Muscle layer of duodenum (tissue), 2 donors: ENCODE data around the gene RPS6KA2.
"Not testable (repeated sequence)": the region's sequence is repeated elsewhere in the genome, so short reads cannot be mapped to it uniquely, and the experiment has no call there.

ENCODE experiments used
- H3K27ac ChIP-seq: one replicate; pipeline ENCODE4 v1.7.0; 2013; ENCODE audit warnings: mild to moderate bottlenecking, low read length
- H3K27me3 ChIP-seq: one replicate; pipeline ENCODE4 v1.7.0; 2013; ENCODE audit warnings: low read depth, mild to moderate bottlenecking, control low read depth, low read length
- H3K36me3 ChIP-seq, 2 donors: one replicate each; pipeline ENCODE4 v1.7.0; 2013; ENCODE audit warnings: low read length in 2 of 2, control low read depth in 1 of 2, mild to moderate bottlenecking in 1 of 2; ENCODE audit not compliant: insufficient read depth in 2 of 2, control insufficient read depth in 1 of 2
- H3K4me1 ChIP-seq, 2 donors: one replicate each; pipeline ENCODE4 v1.7.0; 2013; ENCODE audit warnings: low read length in 2 of 2, mild to moderate bottlenecking in 2 of 2, control low read depth in 1 of 2, moderate library complexity in 1 of 2; ENCODE audit not compliant: insufficient read depth in 2 of 2, control insufficient read depth in 1 of 2
- H3K4me3 ChIP-seq, 2 donors: one replicate each; pipeline ENCODE4 v1.7.0; 2013; ENCODE audit warnings: low read length in 2 of 2, low read depth in 1 of 2, mild to moderate bottlenecking in 1 of 2
- H3K9me3 ChIP-seq, 2 donors: one replicate each; pipeline ENCODE4 v1.7.0; 2013; ENCODE audit warnings: low read length in 2 of 2, control low read depth in 1 of 2, mild to moderate bottlenecking in 1 of 2; ENCODE audit not compliant: control insufficient read depth in 1 of 2
- donor health status: healthy.

The RPS6KA2 gene

GRCh38 chr6:166410426-166410935 is 216.6 kb downstream of the RPS6KA2 start:
- Histone ChIP-seq H3K27ac (no peak overlapping the region), H3K27me3 (no peaks in the 10 kb centered on the region), H3K4me1 (no peaks in the 10 kb centered on the region)

GRCh38 chr6:166408936-166409755 is 217.9 kb downstream of the RPS6KA2 start:
- Histone ChIP-seq H3K27me3 (no peaks in the 10 kb centered on the region), H3K27ac (no peak overlapping the region), H3K4me1 (no peaks in the 10 kb centered on the region), H3K9me3 (no peaks in the 10 kb centered on the region), H3K4me3 (no peak overlapping the region), H3K36me3 (peaks cover 9 to 15% of the 10 kb centered on the region in 2 donors)

More at GRCh38 chr6:166410426-166410935, 216.6 kb downstream of the RPS6KA2 start:
- no peaks in the 10 kb centered on the region for H3K9me3 ChIP-seq
- peaks cover 12 to 15% of the 10 kb centered on the region in 2 donors for H3K36me3 ChIP-seq
- H3K4me3 ChIP-seq: no peak overlapping the region

- H3K27ac ChIP-seq: no peak overlapping the region
- H3K4me3 ChIP-seq: no peak overlapping the region
- H3K36me3 ChIP-seq: no peaks in the 10 kb centered on the region
- H3K9me3 ChIP-seq: no peaks in the 10 kb centered on the region
- H3K27me3 ChIP-seq: peaks cover 5% of the 10 kb centered on the region
- H3K4me1 ChIP-seq: no peaks in the 10 kb centered on the region
Observed at GRCh38 chr6:166406197-166406596, 220.9 kb downstream of the RPS6KA2 start.

DNA sequence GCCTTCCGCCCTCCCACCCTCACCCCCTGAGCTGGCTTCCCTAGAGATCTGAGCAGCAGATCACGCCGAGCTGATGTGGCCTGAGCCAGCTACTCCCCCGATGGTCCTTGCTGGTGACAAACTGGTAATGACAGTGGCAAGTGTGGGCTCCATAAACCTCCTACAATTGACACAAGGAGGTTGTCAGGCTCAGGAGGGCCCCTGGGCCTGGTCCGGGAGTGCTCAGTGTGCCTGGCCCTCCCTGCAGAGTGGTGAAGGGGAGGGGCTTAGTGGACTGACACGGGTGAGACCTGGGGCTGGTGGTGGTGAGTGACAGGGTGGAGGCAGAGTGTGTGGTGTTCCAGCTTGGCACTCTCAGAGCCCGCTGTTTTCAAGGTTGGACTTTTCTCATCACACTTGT is 221.7 kb downstream of the RPS6KA2 start:
- Histone ChIP-seq H3K4me1 (no peaks in the 10 kb centered on the region), H3K27ac (no peak overlapping the region), H3K9me3 (no peaks in the 10 kb centered on the region), H3K27me3 (peaks cover 5% of the 10 kb centered on the region), H3K36me3 (no peaks in the 10 kb centered on the region), H3K4me3 (no peak overlapping the region)

DNA sequence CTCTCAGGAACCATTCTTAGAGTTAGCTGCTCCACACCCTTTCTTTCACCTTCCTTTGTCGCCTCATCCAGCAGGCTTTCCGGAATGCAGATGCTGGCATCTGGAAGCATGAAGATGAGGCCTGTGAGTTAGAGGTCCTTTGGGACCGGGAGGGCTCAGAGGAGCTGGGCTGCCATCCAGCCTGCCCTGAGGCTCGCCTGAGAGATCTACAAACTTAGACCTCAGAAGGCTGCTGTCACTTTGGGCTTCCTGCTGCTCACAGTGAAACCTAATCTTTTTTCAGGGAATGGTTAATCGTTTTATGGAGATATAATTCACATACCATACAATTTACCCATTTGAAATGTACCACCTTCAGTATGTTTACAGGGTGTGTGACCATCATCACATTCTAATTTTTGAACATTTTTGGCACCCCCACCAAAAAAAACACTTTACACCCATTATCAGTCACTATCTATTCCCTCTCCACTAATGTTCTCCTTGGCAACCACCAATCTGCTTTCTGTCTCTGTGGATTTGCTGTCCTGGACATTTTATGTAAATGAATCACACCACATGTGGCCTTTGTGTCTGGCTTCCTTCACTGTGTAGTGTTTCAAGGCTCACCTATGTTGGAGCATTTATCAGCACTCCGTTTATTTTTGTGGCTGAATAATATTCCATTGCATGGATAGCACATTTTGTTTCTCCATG is 224.3 kb downstream of the RPS6KA2 start:
- Histone ChIP-seq H3K9me3 (peaks cover 0 to 2% of the 10 kb centered on the region in 2 donors), H3K4me1 (no peaks in the 10 kb centered on the region)

DNA sequence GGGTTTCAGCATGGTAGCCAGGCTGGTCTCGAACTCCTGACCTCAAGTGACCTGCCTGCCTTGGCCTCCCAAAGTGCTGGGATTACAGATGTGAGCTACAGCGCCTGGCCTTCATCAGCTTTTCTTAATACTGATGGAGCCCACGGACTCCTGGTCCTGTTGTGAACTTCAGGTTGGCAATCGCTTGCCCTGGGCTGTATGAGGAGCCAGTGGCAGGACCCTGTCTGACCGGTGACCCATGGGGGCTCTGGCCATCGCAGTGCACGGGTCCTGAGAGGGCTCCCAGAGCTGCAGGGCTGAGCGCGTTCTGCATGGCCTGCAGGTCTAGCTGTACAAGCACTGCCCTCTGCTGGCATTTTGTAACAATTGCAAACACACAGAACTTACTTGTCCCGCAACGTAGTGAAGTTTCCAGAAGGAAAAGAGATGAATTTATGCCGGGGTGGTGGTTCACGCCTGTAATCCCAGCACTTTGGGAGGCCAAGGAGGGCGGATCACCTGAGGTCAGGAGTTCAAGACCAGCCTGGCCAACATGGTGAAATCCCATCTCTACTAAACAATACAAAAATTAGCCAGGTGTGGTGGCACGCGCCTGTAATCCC is 226.3 kb downstream of the RPS6KA2 start:
- not testable (repeated sequence) for H3K27ac ChIP-seq, H3K36me3 ChIP-seq, H3K9me3 ChIP-seq, H3K27me3 ChIP-seq, H3K4me3 ChIP-seq, H3K4me1 ChIP-seq

More for the DNA sequence above, 224.3 kb downstream of the RPS6KA2 start:
- Histone ChIP-seq H3K27me3 (peaks cover 5% of the 10 kb centered on the region), H3K27ac (no peak overlapping the region), H3K36me3 (no peaks in the 10 kb centered on the region), H3K4me3 (no peak overlapping the region)

DNA sequence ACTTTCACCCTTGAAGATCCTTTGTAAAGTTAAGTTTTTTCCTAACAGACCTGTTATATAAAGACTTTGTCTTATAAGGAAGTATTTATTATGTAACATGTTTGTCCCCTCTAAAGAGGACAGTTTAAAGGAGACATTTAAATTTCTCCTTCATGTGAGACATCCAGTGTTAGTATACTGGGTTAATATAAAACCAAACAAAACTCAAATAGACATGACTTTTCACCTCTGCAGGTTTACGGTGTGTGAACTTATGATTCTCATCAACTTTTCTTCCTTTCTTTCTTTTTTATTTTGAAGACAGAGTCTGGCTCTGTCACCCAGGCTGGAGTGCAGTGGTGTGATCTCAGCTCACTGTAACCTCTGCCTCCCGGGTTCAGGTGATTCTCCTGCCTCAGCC is 226.9 kb downstream of the RPS6KA2 start:
- no peak overlapping the region for H3K4me3 ChIP-seq
- no peaks in the 10 kb centered on the region for H3K36me3 ChIP-seq
- no peak overlapping the region for H3K27ac ChIP-seq

DNA sequence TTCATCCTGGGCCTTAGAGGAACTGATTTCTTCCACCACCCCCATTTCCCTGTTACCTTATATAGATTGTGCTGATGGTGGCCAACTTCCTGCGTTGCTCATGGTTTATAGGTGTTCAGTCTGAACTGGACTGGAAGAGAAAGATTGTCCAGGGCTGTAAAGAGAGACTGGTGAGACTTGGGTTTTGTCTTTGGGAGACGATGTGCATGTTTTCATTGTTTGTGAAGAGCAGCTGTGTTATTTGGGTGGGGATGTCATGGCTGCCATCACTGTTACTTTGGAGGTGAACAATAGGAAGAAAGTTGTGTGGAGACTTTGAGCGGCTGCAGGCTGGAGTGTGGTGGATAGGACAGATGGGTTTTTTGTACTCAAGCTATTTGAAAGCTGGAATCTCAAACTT is 228.7 kb downstream of the RPS6KA2 start:
- no peak overlapping the region for H3K27ac ChIP-seq
- peaks cover 0 to 2% of the 10 kb centered on the region in 2 donors for H3K9me3 ChIP-seq
- no peaks in the 10 kb centered on the region for H3K4me1 ChIP-seq
- no peaks in the 10 kb centered on the region for H3K27me3 ChIP-seq
- H3K4me3 ChIP-seq: no peak overlapping the region
- H3K36me3 ChIP-seq: no peaks in the 10 kb centered on the region

More for the DNA sequence above, 226.9 kb downstream of the RPS6KA2 start:
- H3K9me3 ChIP-seq: peaks cover 0 to 2% of the 10 kb centered on the region in 2 donors
- H3K4me1 ChIP-seq: no peaks in the 10 kb centered on the region
- H3K27me3 ChIP-seq: peaks cover 5% of the 10 kb centered on the region

- H3K36me3 ChIP-seq: no peaks in the 10 kb centered on the region
- H3K4me3 ChIP-seq: no peak overlapping the region
- H3K9me3 ChIP-seq: peaks cover 0 to 2% of the 10 kb centered on the region in 2 donors
- H3K27me3 ChIP-seq: no peaks in the 10 kb centered on the region
- H3K27ac ChIP-seq: no peak overlapping the region
- H3K4me1 ChIP-seq: no peaks in the 10 kb centered on the region
Observed at GRCh38 chr6:166397849-166398248, 229.2 kb downstream of the RPS6KA2 start.

DNA sequence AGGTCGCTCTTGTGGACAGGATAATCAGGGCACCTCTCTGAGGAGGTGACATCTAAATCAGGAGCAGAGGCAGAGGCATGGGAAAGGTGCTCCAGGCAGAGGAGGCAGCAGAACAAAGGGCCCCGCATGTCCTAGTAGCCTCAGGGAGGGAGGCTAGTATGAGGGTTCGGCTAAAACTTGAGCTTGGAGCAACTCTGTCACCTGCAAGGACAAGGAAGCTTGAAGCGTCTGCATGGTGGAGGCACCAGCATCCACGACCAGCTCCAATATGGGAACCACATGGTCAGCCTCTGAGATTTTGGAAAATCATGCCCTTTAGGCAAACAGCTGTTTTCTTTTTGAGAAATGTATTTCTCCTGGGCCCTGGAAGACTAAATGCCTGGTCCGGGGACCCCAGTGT is 231.3 kb downstream of the RPS6KA2 start:
- peaks cover 0 to 2% of the 10 kb centered on the region in 2 donors for H3K9me3 ChIP-seq
- H3K36me3 ChIP-seq: no peaks in the 10 kb centered on the region
- no peak overlapping the region for H3K4me3 ChIP-seq
- no peaks in the 10 kb centered on the region for H3K4me1 ChIP-seq
- no peaks in the 10 kb centered on the region for H3K27me3 ChIP-seq
- H3K27ac ChIP-seq: no peak overlapping the region

DNA sequence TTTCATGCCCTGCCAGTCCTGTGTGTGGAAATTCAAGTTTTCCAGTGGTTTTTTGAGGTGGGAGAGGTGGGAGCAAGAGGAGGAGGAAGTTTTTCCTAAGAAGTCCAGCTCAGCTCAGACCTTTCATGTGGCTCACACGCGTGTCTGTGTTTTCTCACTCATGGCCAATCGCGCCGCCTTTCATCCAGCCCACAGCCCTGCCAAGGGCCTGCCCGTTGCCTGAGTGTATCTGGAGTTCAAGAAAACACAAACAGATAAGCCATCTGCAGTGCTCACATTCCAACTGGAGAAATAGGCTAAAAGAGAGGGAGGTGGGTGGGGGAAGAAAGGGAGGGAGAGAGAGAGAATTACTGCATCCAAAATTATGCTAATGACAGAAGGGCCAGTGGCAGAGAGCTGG is 231.7 kb downstream of the RPS6KA2 start:
- Histone ChIP-seq H3K4me3 (no peak overlapping the region), H3K4me1 (no peaks in the 10 kb centered on the region), H3K9me3 (peaks cover 0 to 2% of the 10 kb centered on the region in 2 donors), H3K27me3 (no peaks in the 10 kb centered on the region), H3K27ac (no peak overlapping the region), H3K36me3 (no peaks in the 10 kb centered on the region)
